Cerebellar cortex (tissue), 1 donor: ENCODE data around the gene MTARC2.
"Not testable (repeated sequence)": the region's sequence is repeated elsewhere in the genome, so short reads cannot be mapped to it uniquely, and the experiment has no call there.

Source experiments
- DNase-seq: peaks from one replicate; pipeline ENCODE4 v3.0.0-alpha.2; 2015; ENCODE audit warnings: low spot score

The MTARC2 gene

GRCh38 chr1:220732621-220733020 is 15.5 kb upstream of the MTARC2 start:
- no peak for DNase-seq

GRCh38 chr1:220733086-220733601 is 15.0 kb upstream of the MTARC2 start:
- peak; percentile 66 for DNase-seq

GRCh38 chr1:220734571-220735326 is 13.4 kb upstream of the MTARC2 start:
- no peak for DNase-seq

GRCh38 chr1:220736283-220736682 is 11.8 kb upstream of the MTARC2 start:
- not testable (repeated sequence) for DNase-seq

- no peak for DNase-seq
Measured at GRCh38 chr1:220741349-220741748, 6.8 kb upstream of the MTARC2 start.

- no peak for DNase-seq
Measured at GRCh38 chr1:220741825-220742224, 6.3 kb upstream of the MTARC2 start.

GRCh38 chr1:220742520-220742919 is 5.6 kb upstream of the MTARC2 start:
- DNase-seq = no peak

- no peak for DNase-seq
Measured at GRCh38 chr1:220746851-220747250, 1.3 kb upstream of the MTARC2 start.

- DNase-seq = no peak
Measured at GRCh38 chr1:220747437-220748088, 559 bp upstream of the MTARC2 start.

- DNase-seq = no peak
Measured at GRCh38 chr1:220748936-220749335, 814 bp downstream of the MTARC2 start.

GRCh38 chr1:220750131-220750515 is 2.0 kb downstream of the MTARC2 start:
- no peak for DNase-seq

- no peak for DNase-seq
Measured at GRCh38 chr1:220751111-220751510, 3.0 kb downstream of the MTARC2 start.

GRCh38 chr1:220754212-220754917 is 6.2 kb downstream of the MTARC2 start:
- DNase-seq = no peak

- DNase-seq = no peak
Measured at GRCh38 chr1:220754918-220755295, 6.8 kb downstream of the MTARC2 start.

GRCh38 chr1:220755309-220755708 is 7.2 kb downstream of the MTARC2 start:
- DNase-seq = no peak

- DNase-seq = no peak
Measured at GRCh38 chr1:220757441-220757840, 9.3 kb downstream of the MTARC2 start.

GRCh38 chr1:220759147-220759546 is 11.0 kb downstream of the MTARC2 start:
- no peak for DNase-seq

- no peak for DNase-seq
Measured at GRCh38 chr1:220761688-220762427, 13.7 kb downstream of the MTARC2 start.

- DNase-seq = no peak
Measured at GRCh38 chr1:220764757-220765156, 16.6 kb downstream of the MTARC2 start.

- no peak for DNase-seq
Measured at GRCh38 chr1:220767312-220768125, 19.4 kb downstream of the MTARC2 start.

GRCh38 chr1:220768126-220768601 is 20.0 kb downstream of the MTARC2 start:
- DNase-seq = no peak
